Suprapubic skin (tissue), 3 donors: ENCODE data around the gene SPNS3.

Experiments used
- EP300 ChIP-seq: sonication (generic); formaldehyde crosslinking; IDR thresholded peaks from one replicate; pipeline ENCODE4 v1.6.1; 2017; ENCODE audit warnings: antibody characterized with exemption
- POLR2A ChIP-seq, 2 donors: fragments of 450-650 bp; IDR thresholded peaks; one replicate each; pipeline ENCODE4 v1.6.1; 2017; ENCODE audit warnings: antibody characterized with exemption in 2 of 2, mild to moderate bottlenecking in 2 of 2, moderate library complexity in 2 of 2
- TF ChIP-seq, protein P1 (sequence below), 2 donors: fragments of 200-600 bp in 1 of 2; fragments of 450-650 bp in 1 of 2; sonication (generic) in 1 of 2; IDR thresholded peaks; one replicate each; pipeline ENCODE4 v1.5.1; 2016 to 2019; ENCODE audit warnings: antibody characterized with exemption in 2 of 2, mild to moderate bottlenecking in 1 of 2, moderate library complexity in 1 of 2

DNA sequence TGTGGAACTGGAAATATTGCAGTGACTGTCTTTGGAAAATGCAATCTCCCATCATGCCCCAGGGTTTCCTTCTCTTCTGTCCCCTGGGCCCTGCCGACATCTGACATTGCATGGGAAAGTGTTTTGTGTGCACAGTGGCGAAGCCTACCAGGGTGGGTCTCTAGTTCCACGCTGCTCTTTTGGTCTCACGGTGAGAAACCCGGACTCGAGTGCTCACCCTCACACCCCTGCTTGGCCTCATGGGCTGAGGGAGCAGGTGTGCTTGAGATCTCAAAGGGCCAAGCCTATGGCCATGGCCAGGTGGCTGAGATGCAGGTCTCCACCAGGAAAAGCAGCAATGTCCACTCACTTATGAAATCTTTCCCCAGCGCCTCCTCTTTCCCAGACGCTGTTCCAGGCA lies 32.0 kb downstream of the SPNS3 start:
- TF ChIP-seq EP300, result no peak
- TF ChIP-seq, protein P1, sequence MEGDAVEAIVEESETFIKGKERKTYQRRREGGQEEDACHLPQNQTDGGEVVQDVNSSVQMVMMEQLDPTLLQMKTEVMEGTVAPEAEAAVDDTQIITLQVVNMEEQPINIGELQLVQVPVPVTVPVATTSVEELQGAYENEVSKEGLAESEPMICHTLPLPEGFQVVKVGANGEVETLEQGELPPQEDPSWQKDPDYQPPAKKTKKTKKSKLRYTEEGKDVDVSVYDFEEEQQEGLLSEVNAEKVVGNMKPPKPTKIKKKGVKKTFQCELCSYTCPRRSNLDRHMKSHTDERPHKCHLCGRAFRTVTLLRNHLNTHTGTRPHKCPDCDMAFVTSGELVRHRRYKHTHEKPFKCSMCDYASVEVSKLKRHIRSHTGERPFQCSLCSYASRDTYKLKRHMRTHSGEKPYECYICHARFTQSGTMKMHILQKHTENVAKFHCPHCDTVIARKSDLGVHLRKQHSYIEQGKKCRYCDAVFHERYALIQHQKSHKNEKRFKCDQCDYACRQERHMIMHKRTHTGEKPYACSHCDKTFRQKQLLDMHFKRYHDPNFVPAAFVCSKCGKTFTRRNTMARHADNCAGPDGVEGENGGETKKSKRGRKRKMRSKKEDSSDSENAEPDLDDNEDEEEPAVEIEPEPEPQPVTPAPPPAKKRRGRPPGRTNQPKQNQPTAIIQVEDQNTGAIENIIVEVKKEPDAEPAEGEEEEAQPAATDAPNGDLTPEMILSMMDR (IDR thresholded peaks at IDR 0.05), result no peak
- TF ChIP-seq POLR2A (IDR thresholded peaks at IDR 0.05), result no peak
